Psoas muscle (tissue), 8 donors: ENCODE results near the gene GZF1. TPM values are rescaled to one million over a fixed set of nuclear protein-coding genes. Genes with fewer than 3 reads are reported as not detected.

ENCODE experiments used
- ATAC-seq, 4 donors: fragments of 200-7000 bp; cut with Tn5 transposase; one replicate each; pipeline ENCODE4 v1.9.1; 2020; ENCODE audit warnings: moderate library complexity in 3 of 4, mild to moderate bottlenecking in 2 of 4
- DNase-seq, 2 donors: peaks; one replicate each; pipeline ENCODE4 v3.0.0-alpha.2; 2020
- H3K27ac ChIP-seq: fragments of 200-600 bp; one replicate; pipeline ENCODE4 v1.8.0; 2022
- H3K27me3 ChIP-seq, 3 donors: fragments of 200-600 bp in 1 of 3; one replicate each; pipeline versions ENCODE4 v1.6.1 to v1.8.0; 2013 to 2022; ENCODE audit warnings: low read length in 2 of 3, mild to moderate bottlenecking in 2 of 3, moderate library complexity in 1 of 3; ENCODE audit not compliant: insufficient read depth in 3 of 3
- H3K36me3 ChIP-seq, 2 donors: fragments of 200-600 bp in 1 of 2; one replicate each; pipeline versions ENCODE4 v1.6.1 to v1.8.0; 2013 to 2022; ENCODE audit warnings: low read depth in 1 of 2, mild to moderate bottlenecking in 1 of 2, moderate library complexity in 1 of 2; ENCODE audit not compliant: insufficient read depth in 1 of 2
- H3K4me1 ChIP-seq: fragments of 200-600 bp; one replicate; pipeline ENCODE4 v1.8.0; 2022
- H3K4me3 ChIP-seq: fragments of 200-600 bp; one replicate; pipeline ENCODE4 v1.8.0; 2022; ENCODE audit warnings: mild to moderate bottlenecking
- H3K9me3 ChIP-seq: fragments of 200-600 bp; one replicate; pipeline ENCODE4 v1.8.0; 2022
- CTCF ChIP-seq: fragments of 200-600 bp; IDR thresholded peaks from one replicate; pipeline ENCODE4 v1.8.0; 2022; ENCODE audit warnings: antibody characterized with exemption
- WGBS, 3 donors: extraction: QIAGEN DNeasy Blood & Tissue Kit; methylation state at CpG; one replicate each; pipeline versions ENCODE4 v1.1.6 to v1.1.7; 2013; 5-methylcytosine and 5-hydroxymethylcytosine counted together
- intact Hi-C, 2 donors: fragments of 100-400 bp; cut with DNase I; formaldehyde crosslinking; loops; one replicate each; pipeline versions ENCODE4 v1.11.0 to v1.14.2; 2022
- polyA plus RNA-seq, 3 donors: library from polyadenylated mRNA; stranded (reverse); fragments of 200-250 nt; gene quantifications; one replicate each; pipeline ENCODE4 v1.2.3, GENCODE V29; 2013
- total RNA-seq, 4 donors: library from RNA; stranded (reverse); fragmentation: NEBNext Ultra II Directional in 2 of 4; extraction: Animal tissue kit (Norgen Biotek cat#: 25700) in 2 of 4; gene quantifications; one replicate each; pipeline versions ENCODE4 v1.2.1 to v1.2.4, GENCODE V29; 2021 to 2023
- donor health status: healthy with polysubstance abuse.
- donor health status: DM: no; HTN: no; CAD: no; lungs with moderate emphysema.
- donor health status: Bipolar disorder and iron deficiency.
- donor health status: healthy.
- donor health status: DM: yes; HTN: yes; CAD: no.
- donor health status: DM: no; HTN: no; CAD: no.
- donor health status: DM: no; HTN: no; CAD: no.
- donor health status: DM: yes; HTN: yes; CAD: no.

GZF1 gene
- total and polyA plus RNA-seq, 7 donors, result 5.3 to 20.7 (median 10.5) TPM

DNA sequence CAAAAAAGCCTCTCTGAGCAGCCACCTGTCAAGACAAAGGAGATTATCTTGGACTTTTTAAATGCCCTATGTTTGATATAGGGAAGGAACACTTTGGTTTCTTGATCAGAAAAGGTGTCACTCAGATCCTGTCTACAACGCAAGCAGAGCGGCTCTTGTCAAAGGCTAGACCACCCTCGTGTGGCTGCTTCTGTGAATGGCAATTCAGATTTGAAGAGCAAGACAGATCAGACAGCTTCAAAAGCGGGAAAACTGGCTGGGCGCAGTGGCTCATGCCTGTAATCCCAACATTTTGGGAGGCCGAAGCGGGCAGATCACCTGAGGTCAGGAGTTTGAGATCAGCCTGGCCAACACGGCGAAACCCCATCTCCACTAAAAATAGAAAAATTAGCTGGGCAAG, 21.5 kb upstream of the GZF1 start:
- no peaks in the 10 kb centered on the region for H3K9me3 ChIP-seq
- no peak overlapping the region for H3K4me3 ChIP-seq
- ATAC-seq (peak; percentile 79 to 97 (median 85)), DNase-seq (peak; percentile 43 to 75)
- intact Hi-C loops, result loop anchor here (2.0 to 10.0 kb wide), 3 partner anchors 264 to 1006 kb away; partner anchors contain the start of gene CST9 (in 2 of the 2)
- peak; percentile 74 for TF ChIP-seq CTCF
- H3K4me1 ChIP-seq, result no peaks in the 10 kb centered on the region
- no peak overlapping the region for H3K27ac ChIP-seq
- 14 to 23% (median 19%) methylated on average over 9 of the region's 9 CpGs for WGBS, 3 donors
- no peaks in the 10 kb centered on the region for H3K27me3 ChIP-seq
- H3K36me3 ChIP-seq, result no peaks in the 10 kb centered on the region

- H3K36me3 ChIP-seq, result no peaks in the 10 kb centered on the region
- H3K4me3 ChIP-seq, result no peak overlapping the region
- intact Hi-C loops, result loop anchor here (2.0 to 10.0 kb wide), 3 partner anchors 264 to 1006 kb away; partner anchors contain the start of gene CST9 (in 2 of the 2)
- no peaks in the 10 kb centered on the region for H3K9me3 ChIP-seq
- WGBS, 3 donors, result 65 to 81% (median 70%) methylated on average over 2 of the region's 2 CpGs
- TF ChIP-seq CTCF, result no peak
- ATAC-seq, result no peak
- H3K4me1 ChIP-seq, result no peaks in the 10 kb centered on the region
- H3K27ac ChIP-seq, result no peak overlapping the region
- no peak for DNase-seq
- no peaks in the 10 kb centered on the region for H3K27me3 ChIP-seq
Observed at GRCh38 chr20:23341073-23341472, 20.9 kb upstream of the GZF1 start.

DNA sequence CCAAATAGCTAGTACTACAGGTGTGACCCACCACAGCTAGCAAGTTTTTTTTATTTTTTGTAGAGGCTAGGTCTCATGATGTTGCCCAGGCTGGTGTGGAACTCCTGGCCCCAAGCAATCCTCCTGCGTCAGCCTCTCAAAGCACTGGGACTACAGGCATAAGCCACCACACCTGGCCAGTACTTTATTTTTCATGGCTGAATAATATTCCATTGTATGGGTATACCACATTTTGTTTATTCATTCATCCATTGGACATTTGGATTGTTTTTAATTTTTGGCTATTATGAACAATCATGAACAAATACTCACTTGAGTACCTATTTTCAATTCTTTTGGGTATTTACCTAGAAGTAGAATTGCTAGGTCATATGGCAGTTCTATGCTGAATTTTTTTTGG, 18.4 kb upstream of the GZF1 start:
- Histone ChIP-seq H3K4me3 (no peak overlapping the region), H3K27ac (no peak overlapping the region), H3K4me1 (no peaks in the 10 kb centered on the region), H3K36me3 (no peaks in the 10 kb centered on the region), H3K9me3 (no peaks in the 10 kb centered on the region), H3K27me3 (no peaks in the 10 kb centered on the region)
- intact Hi-C loops, result loop anchor here (10.0 kb wide), 2 partner anchors 261 to 1009 kb away; partner anchors contain the start of gene CST9 (in 2 of the 2)
- no peak for DNase-seq
- no peak for TF ChIP-seq CTCF
- WGBS, 3 donors, result 96 to 100% (median 98%) methylated on average over 1 of the region's 1 CpG
- ATAC-seq, result no peak

GRCh38 chr20:23344336-23344735, 17.6 kb upstream of the GZF1 start:
- whole genome bisulfite sequencing, 3 donors, result 52 to 61% (median 53%) methylated on average over 5 of the region's 5 CpGs
- no peak overlapping the region for H3K4me3 ChIP-seq
- H3K4me1 ChIP-seq, result peaks cover 4% of the 10 kb centered on the region
- DNase-seq (no peak), ATAC-seq (no peak)
- no peaks in the 10 kb centered on the region for H3K27me3 ChIP-seq
- H3K27ac ChIP-seq, result no peak overlapping the region
- intact Hi-C loops, result loop anchor here (10.0 kb wide), 2 partner anchors 260 to 1010 kb away; partner anchors contain the start of gene CST9 (in 2 of the 2)
- TF ChIP-seq CTCF, result no peak
- H3K36me3 ChIP-seq, result no peaks in the 10 kb centered on the region
- no peaks in the 10 kb centered on the region for H3K9me3 ChIP-seq

- intact Hi-C loops, result loop anchor here (5.0 to 10.0 kb wide), 3 partner anchors 259 to 1011 kb away; partner anchors contain the start of genes CST9 (in 2 of the 2) and THBD (in 1 of the 2)
- no peak for ATAC-seq
- 74 to 84% (median 82%) methylated on average over 4 of the region's 4 CpGs for WGBS, 3 donors
- Histone ChIP-seq H3K36me3 (no peaks in the 10 kb centered on the region), H3K9me3 (no peaks in the 10 kb centered on the region), H3K4me1 (peaks cover 5% of the 10 kb centered on the region), H3K4me3 (no peak overlapping the region), H3K27me3 (no peaks in the 10 kb centered on the region), H3K27ac (no peak overlapping the region)
- no peak for TF ChIP-seq CTCF
- DNase-seq, result no peak
Observed at GRCh38 chr20:23346002-23346401, 16.0 kb upstream of the GZF1 start.
